GM19438 (cell line): ENCODE measurements around the gene NAA60.

ENCODE experiments used
- ATAC-seq: cut with Tn5 transposase; IDR thresholded peaks from one replicate; pipeline ENCODE4 v1.9.1; 2021; ENCODE audit warnings: low read depth; ENCODE audit not compliant: unreplicated experiment

NAA60 gene

GRCh38 chr16:3443108-3444031 is at the start of gene NAA60, which contains the start of gene ZNF597:
Gene NAA60, plus strand, starts transcription at chr16:3443680. Its CDS starts 32,548 bp downstream, at chr16:3476228.
Gene ZNF597, minus strand, starts transcription at chr16:3443504. Its CDS starts 351 bp downstream, at chr16:3443153.
- peak; percentile 81 for ATAC-seq

GRCh38 chr16:3400446-3400778 is 43.1 kb upstream of the NAA60 start:
- ATAC-seq: peak; percentile 27

GRCh38 chr16:3400779-3401688 is 42.4 kb upstream of the NAA60 start, which contains the start of the genes ZNF174 and ZSCAN32:
Gene ZNF174, plus strand, starts transcription at chr16:3401215. Its CDS starts 790 bp downstream, at chr16:3402005.
Gene ZSCAN32, minus strand, starts transcription at chr16:3401004. Its CDS starts 3,447 bp downstream, at chr16:3397557.
- ATAC-seq: peak; percentile 98

- no peak for ATAC-seq
These were observed 41.6 kb upstream of the NAA60 start for GRCh38 chr16:3401719-3402397.

GRCh38 chr16:3408561-3409197 is 34.8 kb upstream of the NAA60 start:
- no peak for ATAC-seq

- no peak for ATAC-seq
These were observed 29.6 kb upstream of the NAA60 start for GRCh38 chr16:3413730-3414379.

- ATAC-seq: no peak
These were observed 11.7 kb upstream of the NAA60 start for GRCh38 chr16:3431779-3432219.

GRCh38 chr16:3434373-3434772 is 9.1 kb upstream of the NAA60 start:
- ATAC-seq: no peak

GRCh38 chr16:3439637-3440036 is 3.8 kb upstream of the NAA60 start:
- no peak for ATAC-seq

GRCh38 chr16:3444032-3444388 is 530 bp downstream of the NAA60 start:
- ATAC-seq: no peak

GRCh38 chr16:3454093-3454492 is 10.6 kb downstream of the NAA60 start:
- no peak for ATAC-seq

GRCh38 chr16:3454631-3455147 is 11.2 kb downstream of the NAA60 start:
- no peak for ATAC-seq

GRCh38 chr16:3457434-3458252 is 14.2 kb downstream of the NAA60 start:
- peak; percentile 68 for ATAC-seq

GRCh38 chr16:3458278-3458851 is 14.9 kb downstream of the NAA60 start:
- peak; percentile 6 for ATAC-seq

- ATAC-seq: peak; percentile 45
These were observed 15.4 kb downstream of the NAA60 start for GRCh38 chr16:3458852-3459361.

- no peak for ATAC-seq
These were observed 16.1 kb downstream of the NAA60 start for GRCh38 chr16:3459401-3460090.

GRCh38 chr16:3460121-3460520 is 16.6 kb downstream of the NAA60 start:
- no peak for ATAC-seq
